GM21528 (cell line): ENCODE results near the gene TNFSF8.

Experiments used
- ATAC-seq: cut with Tn5 transposase; IDR thresholded peaks from one replicate; pipeline ENCODE4 v1.9.1; 2021; ENCODE audit warnings: mild to moderate bottlenecking, moderate library complexity; ENCODE audit not compliant: unreplicated experiment, low FRiP score

The TNFSF8 gene

GRCh38 chr9:114908104-114908622, 22.2 kb downstream of the TNFSF8 start:
- peak; percentile 63 for ATAC-seq

GRCh38 chr9:114906922-114907571, 23.3 kb downstream of the TNFSF8 start:
- no peak for ATAC-seq

GRCh38 chr9:114905170-114905940, 25.0 kb downstream of the TNFSF8 start:
- ATAC-seq, result no peak

- ATAC-seq, result no peak
Measured at GRCh38 chr9:114902786-114903524, 27.4 kb downstream of the TNFSF8 start.

GRCh38 chr9:114900942-114901802, 29.2 kb downstream of the TNFSF8 start:
- no peak for ATAC-seq

- ATAC-seq, result no peak
Measured at GRCh38 chr9:114899995-114900394, 30.4 kb downstream of the TNFSF8 start.

- ATAC-seq, result no peak
Measured at GRCh38 chr9:114899461-114899860, 30.9 kb downstream of the TNFSF8 start.

GRCh38 chr9:114898741-114899140, 31.6 kb downstream of the TNFSF8 start:
- peak; percentile 87 for ATAC-seq

- ATAC-seq, result no peak
Measured at GRCh38 chr9:114897196-114897595, 33.2 kb downstream of the TNFSF8 start.

- ATAC-seq, result no peak
Measured at GRCh38 chr9:114896344-114896743, 34.0 kb downstream of the TNFSF8 start.

GRCh38 chr9:114895521-114895991, 34.8 kb downstream of the TNFSF8 start:
- no peak for ATAC-seq

GRCh38 chr9:114894609-114895433, 35.6 kb downstream of the TNFSF8 start:
- no peak for ATAC-seq

- ATAC-seq, result no peak
Measured at GRCh38 chr9:114894206-114894605, 36.2 kb downstream of the TNFSF8 start.

- ATAC-seq, result no peak
Measured at GRCh38 chr9:114893221-114894010, 37.0 kb downstream of the TNFSF8 start.

GRCh38 chr9:114889802-114890224, 40.6 kb downstream of the TNFSF8 start:
- no peak for ATAC-seq

- no peak for ATAC-seq
Measured at GRCh38 chr9:114888607-114889006, 41.8 kb downstream of the TNFSF8 start.

GRCh38 chr9:114887963-114888362, 42.4 kb downstream of the TNFSF8 start:
- ATAC-seq, result no peak

- no peak for ATAC-seq
Measured at GRCh38 chr9:114884787-114885452, 45.5 kb downstream of the TNFSF8 start.
